NCI-H187 treated with DMSO at 0.1 percent for 48 hours (cell line): ENCODE results near the gene SLC2A5.
"Not testable (repeated sequence)": the region's sequence is repeated elsewhere in the genome, so short reads cannot be mapped to it uniquely, and the experiment has no call there.

ENCODE experiments used
- DNase-seq: peaks from one replicate; lab custom pipeline; 2025; lab: John Stamatoyannopoulos, UW

SLC2A5 gene

DNA sequence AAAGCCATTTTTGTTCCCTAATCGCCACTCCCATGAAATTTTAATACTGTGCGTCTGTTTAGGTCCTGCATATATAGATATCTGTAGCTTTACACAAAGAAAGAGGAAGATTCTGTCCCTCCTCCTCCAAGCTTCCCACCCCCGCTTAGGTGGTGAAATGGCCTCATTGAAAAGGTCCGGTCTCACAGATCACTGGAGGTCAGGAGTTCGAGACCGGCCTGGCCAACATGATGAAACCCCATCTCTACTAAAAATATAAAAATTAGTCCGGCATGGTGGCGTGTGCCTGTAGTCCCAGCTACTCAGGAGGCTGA lies 64.1 kb downstream of the SLC2A5 start:
- no peak for DNase-seq

DNA sequence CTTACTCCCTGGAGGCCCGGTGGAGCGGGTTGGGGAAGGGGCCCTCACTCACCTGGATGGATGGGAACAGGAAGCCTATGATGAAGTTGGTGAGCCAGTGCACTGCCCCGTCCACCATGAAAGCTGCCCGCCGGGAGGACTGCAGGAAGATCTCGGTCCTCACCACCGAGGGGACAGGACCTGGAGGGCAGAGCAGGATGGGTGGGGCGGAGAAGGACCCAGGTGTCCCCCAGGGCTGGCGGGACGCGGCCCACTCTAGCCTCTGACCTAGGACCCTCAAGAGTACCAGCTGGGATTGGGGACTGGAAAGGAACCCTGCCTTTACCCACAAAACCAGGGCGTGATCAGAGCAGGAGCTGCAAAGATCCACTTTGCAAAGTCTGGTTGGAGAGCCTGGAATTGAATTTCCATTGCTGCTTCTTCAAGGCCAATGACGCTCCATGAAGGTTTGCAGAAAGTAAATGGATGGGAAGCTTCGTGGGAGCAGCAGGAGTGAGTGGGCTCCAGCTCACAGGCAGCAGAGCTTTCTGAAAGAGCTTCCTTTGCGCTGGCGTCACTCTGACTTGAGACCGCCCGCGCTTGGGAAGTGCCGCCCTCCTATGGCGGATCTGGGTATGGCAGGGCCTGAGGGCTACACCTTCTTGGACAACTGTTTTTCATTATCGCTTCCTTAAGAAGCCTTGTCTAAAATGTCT lies 64.6 kb downstream of the SLC2A5 start:
- no peak for DNase-seq

DNA sequence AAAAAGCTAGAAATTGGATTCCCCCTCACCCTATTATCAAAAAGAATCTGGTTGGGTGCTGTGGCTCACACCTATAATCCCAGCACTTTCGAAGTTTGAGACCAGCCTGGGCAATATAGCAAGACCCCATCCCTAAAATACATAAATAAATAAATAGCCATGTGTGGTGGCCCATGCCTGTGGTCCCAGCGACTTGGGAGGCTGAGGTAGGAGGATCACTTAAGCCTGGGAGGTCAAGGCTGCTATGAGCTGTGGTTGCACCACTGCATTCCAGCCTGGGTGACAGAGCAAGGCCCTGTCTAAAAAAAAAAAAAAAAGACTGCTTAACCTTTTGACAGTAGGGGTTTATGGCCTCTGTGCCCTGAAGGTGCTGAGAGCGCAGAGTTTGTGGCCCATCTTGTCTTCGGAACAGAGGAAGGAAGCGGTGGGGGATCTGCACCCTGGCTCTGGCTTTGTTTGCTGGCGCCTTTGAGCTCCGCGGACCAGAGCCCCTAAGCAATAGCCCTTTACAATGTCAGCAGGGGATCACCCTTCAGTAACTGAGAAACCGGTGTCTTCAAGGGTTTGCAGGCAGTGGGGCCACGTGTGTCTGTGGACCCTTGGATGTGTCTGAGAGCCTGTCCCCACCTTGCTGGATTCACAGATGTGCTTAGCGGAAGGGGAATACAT lies 65.3 kb downstream of the SLC2A5 start:
- DNase-seq, result no peak

DNA sequence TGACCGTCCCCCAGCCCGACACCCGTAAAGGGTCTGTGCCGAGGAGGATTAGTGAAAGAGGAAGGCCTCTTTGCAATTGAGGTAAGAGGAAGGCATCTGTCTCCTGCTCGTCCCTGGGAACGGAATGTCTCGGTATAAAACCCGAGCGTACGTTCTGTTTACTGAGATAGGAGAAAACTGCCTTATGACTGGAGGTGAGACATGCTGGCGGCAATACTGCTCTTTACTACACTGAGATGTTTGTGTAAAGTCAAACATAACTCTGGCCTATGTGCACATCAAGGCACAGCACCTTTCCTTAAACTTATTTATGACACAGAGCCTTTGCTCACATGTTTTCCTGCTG lies 67.2 kb downstream of the SLC2A5 start:
- not testable (repeated sequence) for DNase-seq

DNA sequence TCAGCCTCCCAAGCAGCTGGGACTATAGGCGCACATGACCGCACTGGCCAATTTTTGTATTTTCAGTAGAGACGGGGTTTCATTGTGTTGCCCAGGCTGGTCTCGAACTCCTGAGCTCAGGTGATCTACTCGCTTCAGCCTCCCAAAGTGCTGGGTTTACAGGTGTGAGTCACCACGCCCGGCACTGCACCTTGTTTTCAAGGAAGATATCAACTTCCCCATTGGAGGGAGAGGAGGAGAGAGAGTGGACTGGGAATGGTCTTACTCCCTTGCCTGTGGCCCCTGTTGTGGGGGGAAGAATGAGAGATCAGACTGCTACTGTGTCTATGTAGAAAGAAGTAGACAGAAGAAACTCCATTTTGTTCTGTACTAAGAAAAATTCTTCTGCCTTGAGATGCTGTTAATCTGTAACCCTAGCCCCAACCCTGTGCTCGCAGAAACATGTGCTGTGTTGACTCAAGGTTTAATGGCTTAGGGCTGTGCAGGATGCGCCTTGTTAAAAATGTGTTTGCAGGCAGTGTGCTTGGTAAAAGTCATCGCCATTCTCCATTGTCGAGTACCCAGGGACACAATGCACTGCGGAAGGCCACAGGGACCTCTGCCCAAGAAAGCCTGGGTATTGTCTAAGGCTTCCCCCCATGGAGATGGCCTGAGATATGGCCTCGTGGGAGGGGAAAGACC lies 67.8 kb downstream of the SLC2A5 start:
- DNase-seq, result not testable (repeated sequence)

DNA sequence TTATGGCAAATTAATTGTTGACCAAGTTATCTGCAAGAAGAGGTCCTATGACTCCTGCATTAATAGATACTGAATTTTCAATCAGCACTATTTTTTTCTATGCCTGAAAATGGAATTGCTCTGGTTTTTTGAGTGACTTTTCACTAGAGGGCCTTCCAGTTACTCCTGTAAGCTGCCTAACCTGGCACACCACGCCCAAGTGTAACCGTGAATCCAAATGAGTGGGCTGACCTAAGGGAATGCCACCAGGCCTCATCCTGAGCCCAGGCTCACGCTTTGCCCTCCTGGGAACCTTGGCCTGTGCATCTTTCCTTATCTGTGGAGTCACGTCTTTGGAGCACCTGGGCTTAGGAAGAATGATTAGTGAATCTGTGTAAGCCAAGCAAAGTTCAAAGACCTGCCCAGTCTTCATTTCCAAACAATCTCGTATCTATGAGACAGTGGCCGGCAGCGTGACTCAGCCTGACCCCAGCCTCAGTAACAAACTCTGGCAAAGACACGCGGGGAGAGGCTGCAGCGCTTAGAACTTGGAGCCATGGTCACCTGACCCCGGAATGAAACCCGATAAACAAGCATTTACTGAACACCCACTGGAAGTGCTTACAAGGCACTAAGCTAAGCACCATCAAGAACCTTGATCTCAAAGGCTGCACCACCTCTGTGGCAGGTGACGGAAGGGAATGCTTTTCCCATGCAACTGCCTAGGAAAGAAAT lies 75.3 kb downstream of the SLC2A5 start:
- DNase-seq, result not testable (repeated sequence)

DNA sequence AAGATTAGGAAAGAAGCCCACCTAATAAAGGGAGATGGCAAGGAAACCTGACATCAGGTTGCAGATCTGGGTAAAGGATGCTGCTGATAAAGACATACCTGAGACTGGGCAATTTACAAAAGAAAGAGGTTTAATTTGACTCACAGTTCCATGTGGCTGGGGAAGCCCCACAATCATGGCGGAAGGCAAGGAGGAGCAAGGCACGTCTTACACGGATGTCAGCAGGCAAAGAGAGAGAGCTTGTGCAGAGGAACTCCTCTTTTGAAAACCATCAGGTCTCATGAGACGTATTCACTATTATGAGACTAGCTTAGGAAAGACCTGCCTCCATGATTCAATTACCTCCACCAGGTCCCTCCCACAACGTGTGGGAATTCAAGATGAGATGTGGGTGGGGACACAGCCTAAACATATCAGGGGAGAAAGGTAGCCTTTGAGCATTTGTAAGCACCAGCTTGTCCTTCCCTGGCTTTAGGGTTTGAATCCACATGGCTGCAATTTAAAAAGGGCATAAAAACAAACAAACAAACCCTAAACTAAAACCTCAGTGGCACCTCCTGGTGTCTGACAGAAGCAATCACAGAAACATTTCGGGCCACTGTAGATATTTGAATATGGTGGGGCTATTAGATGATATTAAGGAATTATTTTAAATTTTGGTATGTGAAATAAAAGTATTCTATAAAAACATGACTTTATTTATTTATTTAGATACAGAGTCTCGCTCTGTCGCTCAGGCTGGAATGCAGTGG lies 76.3 kb downstream of the SLC2A5 start:
- DNase-seq, result no peak

DNA sequence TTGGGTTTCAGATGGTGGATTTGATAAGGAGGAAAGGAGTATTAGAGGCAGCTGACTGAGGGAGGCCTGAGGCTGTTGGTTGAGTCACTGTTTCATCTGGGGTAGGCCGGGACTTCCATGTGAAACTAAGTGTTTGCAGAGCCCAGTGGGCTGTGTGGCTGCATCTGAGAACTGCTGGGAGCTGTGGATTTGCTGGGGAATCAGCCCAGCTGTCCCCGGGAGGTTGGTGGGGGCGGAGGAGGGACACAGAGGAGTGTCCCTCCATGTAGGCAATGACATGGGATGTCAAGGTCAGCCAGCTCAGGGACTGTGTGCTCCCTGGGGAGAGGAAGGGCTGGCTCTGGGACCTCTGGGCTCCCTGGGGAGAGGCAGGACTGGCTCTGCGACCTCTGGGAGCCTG lies 79.6 kb downstream of the SLC2A5 start:
- no peak for DNase-seq

DNA sequence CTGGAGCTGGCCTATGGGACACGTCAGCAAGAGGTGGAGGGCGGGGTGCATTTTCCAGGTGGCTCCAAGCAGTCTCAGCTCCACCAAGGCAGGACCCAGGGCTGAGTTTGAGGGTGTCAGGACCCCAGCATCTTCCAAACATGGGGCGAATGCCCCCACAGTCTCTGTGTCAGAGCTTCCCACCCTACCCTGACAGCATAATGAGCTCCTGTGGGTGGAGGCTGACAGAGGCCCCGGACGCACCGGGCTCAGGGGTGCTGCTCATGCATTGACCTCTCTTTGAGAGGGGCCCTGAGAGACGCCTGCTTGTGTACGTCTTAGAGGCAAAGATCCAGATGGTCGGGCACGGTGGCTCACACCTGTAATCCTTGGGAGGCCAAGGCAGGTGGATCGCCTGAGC lies 80.4 kb downstream of the SLC2A5 start:
- DNase-seq, result no peak

DNA sequence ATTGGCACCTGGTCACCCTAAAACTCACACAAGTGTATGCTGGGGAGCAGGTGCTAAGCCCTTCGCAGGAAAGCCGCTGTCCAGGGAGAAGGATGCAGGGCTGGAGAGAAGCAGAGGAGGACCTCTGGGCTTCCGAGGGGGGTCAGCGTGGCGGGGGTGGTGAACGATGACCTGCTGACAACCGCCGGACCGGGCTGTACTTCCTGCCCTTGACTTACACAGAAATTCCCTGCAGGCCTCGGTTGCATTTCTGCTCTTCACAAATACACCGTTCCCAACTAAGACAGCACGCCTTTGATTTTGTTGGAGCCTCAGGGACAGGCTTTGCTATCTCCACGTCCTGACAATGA lies 80.8 kb downstream of the SLC2A5 start:
- no peak for DNase-seq

DNA sequence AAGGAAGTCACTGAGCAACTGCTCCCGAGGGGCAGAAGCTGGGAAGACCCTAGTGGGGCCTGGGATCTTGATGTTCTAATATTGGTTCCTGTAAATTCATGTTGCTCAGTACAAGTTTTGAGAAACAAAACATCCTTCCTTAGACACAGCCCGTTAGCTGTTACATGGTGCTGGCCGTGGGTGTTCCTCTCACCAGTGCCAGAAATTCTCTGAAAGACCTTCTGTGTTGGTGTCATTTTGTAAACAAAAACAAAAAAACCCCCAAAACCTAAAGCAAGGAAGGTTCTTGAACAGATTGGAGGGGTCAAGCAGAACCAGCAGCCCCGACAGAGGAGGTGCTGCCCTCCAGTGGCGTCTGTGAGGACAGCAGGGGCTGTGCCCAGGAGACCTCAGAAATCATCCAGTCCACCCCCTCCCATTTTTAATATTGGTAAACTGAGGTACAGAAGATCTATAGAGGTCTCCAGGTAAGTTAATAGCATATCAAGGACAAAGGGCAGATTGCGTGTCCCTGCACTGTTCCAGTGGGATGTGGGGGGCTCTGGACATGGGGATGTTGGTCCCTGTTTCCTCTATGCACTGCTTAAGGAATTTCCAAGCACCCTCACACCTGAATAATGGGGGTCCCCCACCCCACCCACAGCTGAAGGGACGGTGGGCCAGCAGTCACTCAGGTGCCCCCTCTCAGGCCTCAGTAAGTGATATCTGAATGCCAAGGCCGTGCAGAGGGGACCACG lies 81.4 kb downstream of the SLC2A5 start:
- no peak for DNase-seq

DNA sequence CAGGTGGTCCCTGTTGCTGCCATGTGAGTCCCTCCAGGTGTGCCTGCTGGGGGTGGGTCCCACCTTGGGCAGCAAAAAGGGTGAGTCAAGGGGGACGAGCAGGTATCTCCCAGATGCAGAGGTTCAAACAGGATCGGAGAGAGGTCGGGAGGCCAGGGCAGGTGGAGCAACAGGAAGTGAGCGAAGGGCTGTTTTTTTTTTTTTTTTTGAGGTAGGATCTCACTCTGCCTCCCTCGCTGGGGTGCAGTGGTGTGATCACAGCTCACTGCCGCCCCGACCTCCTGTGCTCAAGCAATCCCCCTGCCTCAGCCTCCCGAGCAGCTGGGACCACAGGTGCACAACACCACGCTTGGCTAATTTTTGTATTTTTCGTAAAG lies 82.6 kb downstream of the SLC2A5 start:
- DNase-seq, result no peak

DNA sequence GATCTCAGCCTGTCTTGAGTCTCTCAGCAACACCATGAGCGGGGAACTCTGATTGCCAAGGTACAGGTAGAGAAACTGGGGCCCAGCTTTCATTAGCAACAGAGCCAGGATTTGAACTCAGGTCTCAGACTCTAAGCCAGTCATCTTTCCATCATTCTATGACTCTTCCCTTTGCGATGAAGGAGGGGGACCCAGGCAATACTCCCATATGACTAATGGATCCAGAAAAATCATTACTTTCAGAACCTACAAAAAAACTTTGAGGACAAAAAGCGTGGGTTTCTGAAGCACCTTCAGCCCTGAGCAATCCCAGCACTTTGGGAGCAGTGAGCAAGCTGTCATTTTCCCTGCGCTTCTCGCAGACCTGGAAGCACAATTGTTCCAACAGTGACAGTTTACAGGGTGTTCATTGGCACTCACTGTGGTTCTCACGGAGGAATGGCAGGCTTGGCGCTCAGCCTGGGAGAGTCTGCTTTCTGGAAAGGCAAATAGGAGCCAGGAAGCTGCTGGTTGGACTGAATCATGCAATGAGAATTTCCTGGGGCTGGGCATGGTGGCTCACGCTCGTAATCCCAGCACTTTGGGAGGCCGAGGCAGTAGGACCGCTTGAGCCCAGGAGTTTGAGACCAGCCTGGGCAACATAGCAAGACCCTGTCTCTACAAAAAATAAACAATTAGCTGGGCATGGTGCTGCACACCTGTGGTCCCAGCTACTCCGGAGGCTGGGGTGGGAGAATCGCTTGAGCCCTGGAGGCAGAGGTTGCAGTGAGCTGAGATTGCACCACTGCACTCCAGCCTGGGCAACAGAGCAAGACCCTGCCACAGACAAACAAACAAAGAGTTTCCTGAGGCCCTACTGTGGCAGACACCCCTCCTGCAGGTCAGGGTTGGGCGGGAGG lies 83.3 kb downstream of the SLC2A5 start:
- no peak for DNase-seq
